Neural cell (in vitro differentiated cells): ENCODE data around the gene CEACAM4.

Experiments
- CTCF ChIP-seq: fragments of 450-650 bp; IDR thresholded peaks from 2 replicates; pipeline ENCODE4 v1.5.1; 2014; ENCODE audit warnings: antibody characterized with exemption, mild to moderate bottlenecking, moderate library complexity; ENCODE audit not compliant: poor library complexity, severe bottlenecking
- EZH2 ChIP-seq: fragments of 200-600, 300-800 bp; shearing (Covaris generic), sonication (generic); IDR thresholded peaks from 2 replicates; pipeline ENCODE4 v1.6.1; 2014; ENCODE audit warnings: antibody characterized with exemption, low read length, borderline replicate concordance, mild to moderate bottlenecking; ENCODE audit not compliant: insufficient read depth, poor library complexity, severe bottlenecking
- POLR2AphosphoS5 ChIP-seq: IDR thresholded peaks from 2 replicates; pipeline ENCODE4 v1.6.1; 2012
- TAF1 ChIP-seq: IDR thresholded peaks from 2 replicates; pipeline ENCODE4 v1.6.1; 2012; ENCODE audit warnings: low read depth

DNA sequence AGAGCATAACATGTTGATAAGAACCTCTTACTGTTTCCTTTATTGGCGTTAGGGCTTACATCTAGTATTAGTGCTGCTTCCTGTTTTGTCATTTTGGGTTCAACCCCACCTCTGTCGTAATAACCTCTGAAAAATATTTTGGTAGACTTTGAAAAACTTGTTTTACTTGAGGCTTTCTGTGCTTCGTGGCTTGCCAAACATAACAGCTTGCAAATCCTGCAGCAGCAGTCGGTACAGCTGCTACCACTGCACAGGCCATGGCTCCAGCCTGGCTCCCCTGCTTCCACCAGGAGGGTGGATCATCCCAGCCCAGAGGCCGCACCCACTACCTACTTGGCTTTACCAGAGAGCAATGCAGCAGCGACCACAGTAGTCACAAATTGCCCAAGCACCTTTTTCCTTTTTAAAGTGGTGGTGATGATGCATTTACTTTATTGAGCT lies 11.8 kb upstream of the CEACAM4 start:
- TF ChIP-seq CTCF (no peak), POLR2AphosphoS5 (no peak), EZH2 (no peak), TAF1 (no peak)
